GM19099 (cell line): ENCODE data around the gene TAS2R38.

Source experiments
- POLR2A ChIP-seq: IDR thresholded peaks from 3 replicates; pipeline ENCODE4 v1.6.1; 2011; ENCODE audit warnings: low read depth; ENCODE audit not compliant: insufficient read length; ENCODE audit errors: extremely low read depth

Gene TAS2R38

GRCh38 chr7:141946796-141947195, 26.8 kb downstream of the TAS2R38 start, which contains the start of gene CLEC5A:
CLEC5A (minus strand) TSS chr7:141946974; CDS start chr7:141946292, 682 bp downstream.
- no peak for TF ChIP-seq POLR2A

- TF ChIP-seq POLR2A = no peak
Measured at GRCh38 chr7:141945356-141945755, 28.2 kb downstream of the TAS2R38 start.

GRCh38 chr7:141944811-141945210, 28.8 kb downstream of the TAS2R38 start:
- TF ChIP-seq POLR2A = no peak

GRCh38 chr7:141943846-141944245, 29.7 kb downstream of the TAS2R38 start:
- no peak for TF ChIP-seq POLR2A

- TF ChIP-seq POLR2A = no peak
Measured at GRCh38 chr7:141941075-141941474, 32.5 kb downstream of the TAS2R38 start.

- TF ChIP-seq POLR2A = no peak
Measured at GRCh38 chr7:141930211-141930610, 43.4 kb downstream of the TAS2R38 start.

- no peak for TF ChIP-seq POLR2A
Measured at GRCh38 chr7:141928845-141929195, 44.8 kb downstream of the TAS2R38 start.

GRCh38 chr7:141928146-141928844, 45.3 kb downstream of the TAS2R38 start:
- TF ChIP-seq POLR2A = no peak
